HEK293 (cell line): Measurements from ENCODE around the gene IBA57.

Source experiments
- RBAK ChIP-seq: fragments of 450-650 bp; formaldehyde crosslinking; IDR thresholded peaks from 2 replicates; pipeline ENCODE4 v1.5.1; 2016; ENCODE audit warnings: missing biosample characterization, missing genetic modification characterization
- ZBTB21 ChIP-seq: fragments of 450-650 bp; formaldehyde crosslinking; IDR thresholded peaks from 2 replicates; pipeline ENCODE4 v1.5.1; 2017; ENCODE audit warnings: missing biosample characterization, missing genetic modification characterization
- ZBTB7A ChIP-seq: fragments of 450-650 bp; formaldehyde crosslinking; IDR thresholded peaks from 2 replicates; pipeline ENCODE4 v1.5.1; 2016; ENCODE audit warnings: low read depth, missing biosample characterization, missing genetic modification characterization
- ZNF133 ChIP-seq: fragments of 450-650 bp; formaldehyde crosslinking; IDR thresholded peaks from 2 replicates; pipeline ENCODE4 v1.5.1; 2016; ENCODE audit warnings: missing biosample characterization, missing genetic modification characterization
- ZNF155 ChIP-seq: fragments of 450-650 bp; formaldehyde crosslinking; IDR thresholded peaks from 2 replicates; pipeline ENCODE4 v1.5.1; 2016; ENCODE audit warnings: missing biosample characterization, missing genetic modification characterization
- ZNF274 ChIP-seq, 2 experiments: fragments of 200-500 bp in 1 of 2; fragments of 450-650 bp in 1 of 2; sonication (Bioruptor generic) in 1 of 2; formaldehyde crosslinking in 1 of 2; IDR thresholded peaks; 2 replicates each; pipeline versions ENCODE4 v1.5.1 to v1.6.1; 2014 to 2016; ENCODE audit warnings: borderline replicate concordance in 1 of 2, inconsistent platforms in 1 of 2, low read length in 1 of 2, missing biosample characterization in 1 of 2, missing genetic modification characterization in 1 of 2
- ZNF350 ChIP-seq: fragments of 450-650 bp; formaldehyde crosslinking; IDR thresholded peaks from 2 replicates; pipeline ENCODE4 v1.5.0; 2017; ENCODE audit warnings: missing biosample characterization, mild to moderate bottlenecking, missing genetic modification characterization
- ZNF514 ChIP-seq: fragments of 450-650 bp; formaldehyde crosslinking; IDR thresholded peaks from 2 replicates; pipeline ENCODE4 v1.5.1; 2016; ENCODE audit warnings: missing biosample characterization, missing genetic modification characterization
- ZNF544 ChIP-seq: fragments of 450-650 bp; formaldehyde crosslinking; IDR thresholded peaks from 2 replicates; pipeline ENCODE4 v1.5.0; 2017; ENCODE audit warnings: missing biosample characterization, missing genetic modification characterization
- ZNF629 ChIP-seq: fragments of 450-650 bp; formaldehyde crosslinking; IDR thresholded peaks from 2 replicates; pipeline ENCODE4 v1.5.1; 2017; ENCODE audit warnings: missing biosample characterization, missing genetic modification characterization
- ZNF76 ChIP-seq: fragments of 450-650 bp; formaldehyde crosslinking; IDR thresholded peaks from 2 replicates; pipeline ENCODE4; 2016; ENCODE audit warnings: low read depth, missing biosample characterization, missing genetic modification characterization, borderline replicate concordance
- ZNF843 ChIP-seq: fragments of 450-650 bp; formaldehyde crosslinking; IDR thresholded peaks from 2 replicates; pipeline ENCODE4 v1.5.1; 2016; ENCODE audit warnings: missing biosample characterization, missing genetic modification characterization
- TF ChIP-seq, protein P1 (sequence below): fragments of 450-650 bp; formaldehyde crosslinking; IDR thresholded peaks from 2 replicates; pipeline ENCODE4 v1.5.1; 2016; ENCODE audit warnings: missing biosample characterization, missing genetic modification characterization

DNA sequence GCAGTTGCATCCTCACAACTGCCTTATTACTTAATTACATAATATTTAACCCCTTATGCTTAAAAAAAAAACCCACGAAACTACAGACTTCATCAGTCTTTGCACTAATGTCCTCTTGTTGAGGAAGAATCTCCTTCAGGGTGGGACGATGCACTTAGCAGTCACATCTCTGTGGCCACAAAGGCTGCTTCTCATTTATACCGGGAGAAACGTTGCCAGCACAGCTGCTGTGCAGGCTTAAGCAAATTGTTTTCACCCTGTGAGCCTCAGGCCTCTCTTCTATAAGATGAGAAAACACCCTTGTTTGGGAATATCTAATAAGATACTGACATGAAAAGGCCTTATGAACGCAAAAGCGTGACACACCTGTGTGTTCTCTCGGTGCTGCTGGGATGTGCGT lies 39.4 kb downstream of the IBA57 start:
- TF ChIP-seq, protein P1, sequence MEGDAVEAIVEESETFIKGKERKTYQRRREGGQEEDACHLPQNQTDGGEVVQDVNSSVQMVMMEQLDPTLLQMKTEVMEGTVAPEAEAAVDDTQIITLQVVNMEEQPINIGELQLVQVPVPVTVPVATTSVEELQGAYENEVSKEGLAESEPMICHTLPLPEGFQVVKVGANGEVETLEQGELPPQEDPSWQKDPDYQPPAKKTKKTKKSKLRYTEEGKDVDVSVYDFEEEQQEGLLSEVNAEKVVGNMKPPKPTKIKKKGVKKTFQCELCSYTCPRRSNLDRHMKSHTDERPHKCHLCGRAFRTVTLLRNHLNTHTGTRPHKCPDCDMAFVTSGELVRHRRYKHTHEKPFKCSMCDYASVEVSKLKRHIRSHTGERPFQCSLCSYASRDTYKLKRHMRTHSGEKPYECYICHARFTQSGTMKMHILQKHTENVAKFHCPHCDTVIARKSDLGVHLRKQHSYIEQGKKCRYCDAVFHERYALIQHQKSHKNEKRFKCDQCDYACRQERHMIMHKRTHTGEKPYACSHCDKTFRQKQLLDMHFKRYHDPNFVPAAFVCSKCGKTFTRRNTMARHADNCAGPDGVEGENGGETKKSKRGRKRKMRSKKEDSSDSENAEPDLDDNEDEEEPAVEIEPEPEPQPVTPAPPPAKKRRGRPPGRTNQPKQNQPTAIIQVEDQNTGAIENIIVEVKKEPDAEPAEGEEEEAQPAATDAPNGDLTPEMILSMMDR (tag by site-specific recombination): no peak
- TF ChIP-seq ZNF514 (tag by site-specific recombination) (no peak), ZNF76 (tag by site-specific recombination) (no peak), RBAK (tag by site-specific recombination) (no peak), ZNF629 (tag by site-specific recombination) (no peak), ZNF155 (no peak), ZBTB7A (no peak), ZNF350 (tag by site-specific recombination) (no peak), ZNF274 (IDR thresholded peaks at IDR 0.05; ENCODE audit: low read length) (no peak), ZNF274 (tag by site-specific recombination; IDR thresholded peaks at IDR 0.05; ENCODE audit: borderline replicate concordance) (no peak), ZBTB21 (tag by site-specific recombination) (no peak), ZNF544 (tag by site-specific recombination) (no peak), ZNF133 (tag by site-specific recombination) (no peak), ZNF843 (tag by site-specific recombination) (no peak)
